Activated T-helper 2 cell treated with anti-CD3 and anti-CD28 coated beads, Interferon-gamma antibody, Interleukin-2, Interleukin-4, amounts not matched to agents 10 μg/mL and 5 μg/mL and 100 μg/mL, durations not matched to agents 14 hours and 24 hours and 36 hours (primary cell): ENCODE data around the gene RHPN2. TPM values are rescaled to one million over a fixed set of nuclear protein-coding genes. Genes with fewer than 3 reads are reported as not detected.

Experiments
- DNase-seq: peaks from one replicate; pipeline ENCODE4 v3.0.0; 2021; ENCODE audit warnings: low spot score
- H3K27ac Mint-ChIP-seq: one replicate; pipeline ENCODE4 v1.8.0; 2021; ENCODE audit warnings: mixed read lengths
- H3K27me3 Mint-ChIP-seq: one replicate; pipeline ENCODE4 v1.8.0; 2021; ENCODE audit warnings: low read depth, mixed read lengths
- H3K36me3 Mint-ChIP-seq: one replicate; pipeline ENCODE4 v1.8.0; 2021; ENCODE audit warnings: low read depth, mixed read lengths
- H3K4me1 Mint-ChIP-seq: one replicate; pipeline ENCODE4 v1.8.0; 2021; ENCODE audit warnings: low read depth, mixed read lengths
- H3K4me3 Mint-ChIP-seq: one replicate; pipeline ENCODE4 v1.8.0; 2021; ENCODE audit warnings: low read depth, mild to moderate bottlenecking, moderate library complexity, mixed read lengths
- H3K9me3 Mint-ChIP-seq: one replicate; pipeline ENCODE4 v1.8.0; 2021; ENCODE audit warnings: mixed read lengths
- intact Hi-C: fragments of 100-400 bp; cut with micrococcal nuclease; formaldehyde crosslinking; loops from one replicate; pipeline ENCODE4 v1.15.1; 2023
- total RNA-seq: library from RNA; stranded (reverse); gene quantifications from 2 replicates; pipeline ENCODE4 v1.2.3, GENCODE V29; 2022

Gene RHPN2
- 3.5 and 5.0 TPM in 2 replicates for total RNA-seq

DNA sequence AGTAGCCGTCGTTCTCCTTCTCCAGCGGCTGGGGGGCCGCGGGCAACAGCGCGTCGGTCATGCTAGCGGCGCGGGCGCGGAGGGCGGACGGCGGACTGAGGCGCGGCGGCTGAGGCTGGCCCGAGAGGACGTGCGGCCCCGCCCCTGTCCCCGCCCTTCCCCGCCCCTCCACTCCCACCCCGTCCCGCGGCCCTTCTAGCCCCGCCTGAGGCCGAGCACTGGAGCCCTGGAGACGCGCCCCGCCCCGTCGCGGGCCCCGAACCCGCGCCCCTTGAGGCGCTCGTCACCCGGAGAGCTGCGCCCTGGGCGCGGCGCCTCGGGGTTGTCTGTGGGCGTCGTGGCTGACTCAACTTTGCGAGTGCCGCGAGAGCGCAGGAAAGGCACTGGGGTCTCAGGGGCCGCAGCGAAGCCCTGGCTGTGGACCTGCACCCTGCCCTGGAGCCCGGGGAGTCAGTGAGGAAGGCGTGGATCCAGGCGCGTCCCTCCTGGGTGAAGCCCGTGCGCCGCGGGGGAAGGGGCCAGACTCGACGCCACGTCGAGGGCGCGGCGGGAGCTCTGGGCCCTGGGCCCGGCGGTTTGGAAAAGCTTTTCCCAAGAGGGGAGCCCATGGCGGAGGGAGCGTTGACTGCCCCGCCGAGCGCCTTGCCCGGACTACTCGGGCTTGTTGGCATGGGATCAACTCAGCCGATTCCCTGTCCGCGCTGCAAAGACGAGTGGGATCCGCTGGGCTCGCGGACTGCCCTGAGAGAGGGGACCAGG, at the start of gene RHPN2:
TSS of gene RHPN2 (minus strand) at position 97 of the 759 bp plus-strand sequence. CDS start at position 61, 36 bp downstream.
- Mint-ChIP-seq H3K4me1 (no peaks in the 10 kb centered on the region), H3K36me3 (no peaks in the 10 kb centered on the region), H3K9me3 (no peaks in the 10 kb centered on the region), H3K27ac (no peak within 1 kb of the TSS), H3K27me3 (peaks cover 24% of the 10 kb centered on the region), H3K4me3 (peak within 1 kb of the TSS; percentile 67)
- DNase-seq, result peak; percentile 43
- intact Hi-C loops, result loop anchor here (5.0 kb wide), 1 partner anchor 93 kb away; the partner anchor contains the start of genes CEP89 and FAAP24

DNA sequence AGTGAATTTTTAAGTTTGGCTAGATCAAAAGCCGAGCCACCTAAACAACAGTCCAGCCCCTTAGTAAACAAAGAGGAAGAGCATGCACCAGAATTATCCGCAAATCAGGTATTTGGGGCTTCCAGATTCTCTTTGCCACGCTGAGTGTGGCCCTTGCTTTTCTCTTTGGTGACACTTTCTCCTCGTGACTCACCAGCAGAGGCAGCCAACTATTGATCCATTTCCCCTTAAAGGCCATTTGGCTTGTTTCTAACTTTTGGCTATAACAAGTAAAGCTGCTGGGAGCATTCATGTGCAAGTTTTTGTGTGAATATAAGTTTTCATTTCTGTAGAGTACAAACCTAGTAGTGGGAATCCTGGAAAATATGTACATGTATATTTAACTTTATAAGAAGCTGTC, 49.6 kb upstream of the RHPN2 start:
- H3K4me3 Mint-ChIP-seq, result no peak overlapping the region
- peaks cover 49% of the 10 kb centered on the region for H3K36me3 Mint-ChIP-seq
- no peaks in the 10 kb centered on the region for H3K27me3 Mint-ChIP-seq
- intact Hi-C loops, result no loop called here
- DNase-seq, result no peak
- H3K9me3 Mint-ChIP-seq, result no peaks in the 10 kb centered on the region
- H3K4me1 Mint-ChIP-seq, result no peaks in the 10 kb centered on the region
- H3K27ac Mint-ChIP-seq, result no peak overlapping the region

DNA sequence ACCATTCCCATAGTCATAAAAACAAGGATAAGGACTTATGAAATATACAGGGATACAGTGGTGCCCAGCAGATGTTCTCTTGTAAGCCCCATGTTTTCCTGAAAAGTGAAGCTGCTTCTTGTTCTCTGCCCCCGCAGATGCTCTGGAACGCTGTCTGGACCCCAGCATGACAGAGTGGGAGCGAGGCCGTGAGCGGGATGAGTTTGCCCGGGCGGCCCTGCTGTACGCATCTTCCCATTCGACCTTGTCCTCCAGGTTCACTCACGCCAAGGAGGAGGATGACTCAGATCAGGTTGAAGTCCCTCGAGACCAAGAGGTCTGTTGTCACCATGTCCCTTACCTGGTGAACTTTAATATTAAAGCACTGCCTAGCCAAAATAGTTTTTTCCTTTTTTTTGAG, 46.9 kb upstream of the RHPN2 start:
- peaks cover 43% of the 10 kb centered on the region for H3K36me3 Mint-ChIP-seq
- no peaks in the 10 kb centered on the region for H3K27me3 Mint-ChIP-seq
- H3K4me3 Mint-ChIP-seq, result no peak overlapping the region
- H3K9me3 Mint-ChIP-seq, result no peaks in the 10 kb centered on the region
- intact Hi-C loops, result no loop called here
- DNase-seq, result no peak
- H3K4me1 Mint-ChIP-seq, result no peaks in the 10 kb centered on the region
- no peak overlapping the region for H3K27ac Mint-ChIP-seq

DNA sequence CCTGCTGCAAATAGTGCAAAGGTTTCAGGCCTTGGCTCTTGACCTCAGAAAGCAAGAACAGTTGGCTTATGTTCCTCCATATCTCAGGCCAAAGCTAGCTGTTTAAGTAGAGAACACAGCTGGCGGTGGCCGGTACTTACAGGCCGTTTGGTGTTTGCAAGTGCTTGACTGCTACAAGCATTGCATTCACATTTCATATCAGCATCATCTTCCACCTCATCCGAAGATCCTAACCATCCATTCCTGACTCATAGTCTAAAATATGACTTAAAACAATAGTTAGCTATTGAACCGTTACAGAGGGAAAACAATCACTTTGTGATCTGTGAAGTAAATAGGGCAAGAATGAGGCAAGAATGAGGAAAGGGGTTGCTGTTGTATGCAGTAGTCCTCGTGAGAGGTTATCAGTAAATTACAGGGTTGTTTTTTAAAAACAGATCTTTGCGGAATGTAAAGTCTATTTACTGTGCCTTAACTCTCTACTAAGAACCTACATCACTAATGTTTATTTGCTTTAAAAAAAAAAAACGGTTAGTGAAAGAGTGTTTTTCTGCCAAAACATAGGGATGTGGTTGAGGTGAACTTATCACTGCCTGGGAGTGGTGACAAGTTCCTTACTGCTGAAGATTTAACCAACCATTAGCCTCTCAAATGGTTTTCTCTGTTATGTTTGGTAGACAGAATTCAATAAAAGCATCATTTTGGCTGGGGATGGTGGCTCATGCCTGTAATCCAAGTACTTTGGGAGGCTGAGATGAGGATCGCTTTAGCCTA, 45.6 kb upstream of the RHPN2 start:
- intact Hi-C loops, result no loop called here
- Mint-ChIP-seq H3K9me3 (no peaks in the 10 kb centered on the region), H3K4me1 (no peaks in the 10 kb centered on the region), H3K27ac (no peak overlapping the region), H3K4me3 (no peak overlapping the region), H3K27me3 (no peaks in the 10 kb centered on the region), H3K36me3 (peaks cover 38% of the 10 kb centered on the region)
- no peak for DNase-seq

DNA sequence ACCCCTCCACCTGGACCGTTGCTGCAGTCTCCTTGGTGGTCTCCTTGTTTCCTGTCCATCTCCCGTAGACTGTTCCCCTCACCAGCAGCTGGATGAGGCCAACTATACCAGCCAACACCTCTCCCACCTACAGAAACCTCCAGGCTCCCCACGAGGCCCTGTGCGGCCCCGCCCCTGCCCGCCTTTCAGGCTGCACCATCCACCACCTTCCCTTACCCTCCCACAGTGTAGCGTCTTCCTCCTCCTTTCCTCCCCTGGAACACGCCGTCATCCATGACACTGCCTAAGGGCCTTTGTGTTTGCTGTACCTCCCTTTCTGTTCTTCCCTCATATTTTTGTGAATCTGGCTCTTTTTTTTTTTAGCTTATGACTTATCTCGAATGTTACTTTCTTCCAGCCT, 43.5 kb upstream of the RHPN2 start:
- H3K4me3 Mint-ChIP-seq, result no peak overlapping the region
- no peaks in the 10 kb centered on the region for H3K27me3 Mint-ChIP-seq
- peaks cover 44% of the 10 kb centered on the region for H3K36me3 Mint-ChIP-seq
- intact Hi-C loops, result no loop called here
- no peak for DNase-seq
- no peaks in the 10 kb centered on the region for H3K9me3 Mint-ChIP-seq
- H3K4me1 Mint-ChIP-seq, result no peaks in the 10 kb centered on the region
- H3K27ac Mint-ChIP-seq, result no peak overlapping the region

DNA sequence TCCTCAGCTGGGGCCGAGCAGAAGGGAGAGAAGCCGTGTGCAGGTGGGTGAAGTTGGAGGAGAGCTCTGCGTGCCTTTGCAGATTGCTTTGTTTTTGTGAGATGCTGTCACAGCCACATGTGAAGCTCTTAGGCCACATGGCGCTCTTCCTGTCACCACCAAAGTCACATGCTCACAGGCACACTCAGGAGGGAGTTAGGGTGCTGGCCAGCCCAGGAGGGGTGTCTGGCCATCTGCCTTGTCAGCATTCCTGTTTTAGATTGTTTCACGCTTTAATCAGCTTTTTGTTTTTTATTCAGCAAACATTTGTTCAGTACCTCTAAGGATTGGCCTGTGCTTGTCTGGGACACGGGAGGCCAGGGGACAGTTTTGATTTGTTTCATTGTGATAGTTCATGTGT, 38.2 kb upstream of the RHPN2 start:
- H3K4me1 Mint-ChIP-seq, result no peaks in the 10 kb centered on the region
- H3K27ac Mint-ChIP-seq, result no peak overlapping the region
- no peaks in the 10 kb centered on the region for H3K27me3 Mint-ChIP-seq
- DNase-seq, result no peak
- peaks cover 36% of the 10 kb centered on the region for H3K36me3 Mint-ChIP-seq
- H3K4me3 Mint-ChIP-seq, result no peak overlapping the region
- intact Hi-C loops, result no loop called here
- H3K9me3 Mint-ChIP-seq, result no peaks in the 10 kb centered on the region

DNA sequence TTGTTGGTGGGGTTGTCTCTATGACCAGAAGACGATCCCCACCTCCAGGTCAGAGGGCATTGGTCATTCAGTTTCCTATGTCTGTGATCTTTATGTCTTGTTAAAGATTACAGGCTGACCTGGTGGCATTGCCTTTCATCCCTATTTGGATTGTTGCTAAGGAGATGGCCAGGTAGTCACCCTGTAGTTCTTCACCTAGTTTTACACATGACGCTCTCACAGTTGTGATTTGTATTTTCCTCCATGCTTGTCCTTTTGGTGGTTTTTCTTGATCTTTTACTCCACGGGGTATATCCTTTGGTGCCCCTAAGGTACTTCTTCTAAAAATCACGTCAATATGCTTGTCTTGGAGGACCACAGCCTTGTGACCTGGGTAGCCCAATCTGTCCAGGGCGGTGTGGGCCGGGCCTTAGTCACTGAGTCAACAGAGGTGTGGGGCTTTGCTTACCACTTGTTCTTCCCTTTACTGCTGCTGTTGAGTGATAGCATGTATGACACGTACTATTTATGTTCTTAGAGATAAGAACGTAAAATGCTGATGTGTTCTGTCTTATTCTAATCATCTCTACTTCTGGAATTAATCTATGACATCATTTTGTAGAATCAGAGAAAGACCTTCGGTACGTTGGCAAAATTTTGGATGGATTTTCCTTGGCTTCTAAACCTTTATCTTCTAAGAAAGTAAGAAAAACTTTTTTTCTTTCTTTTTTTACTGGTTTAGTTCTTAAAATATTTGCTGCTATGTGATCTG, 36.4 kb upstream of the RHPN2 start:
- no peak for DNase-seq
- Mint-ChIP-seq H3K4me1 (no peaks in the 10 kb centered on the region), H3K27ac (no peak overlapping the region), H3K36me3 (peaks cover 42% of the 10 kb centered on the region), H3K9me3 (no peaks in the 10 kb centered on the region), H3K27me3 (no peaks in the 10 kb centered on the region), H3K4me3 (no peak overlapping the region)
- intact Hi-C loops, result no loop called here

DNA sequence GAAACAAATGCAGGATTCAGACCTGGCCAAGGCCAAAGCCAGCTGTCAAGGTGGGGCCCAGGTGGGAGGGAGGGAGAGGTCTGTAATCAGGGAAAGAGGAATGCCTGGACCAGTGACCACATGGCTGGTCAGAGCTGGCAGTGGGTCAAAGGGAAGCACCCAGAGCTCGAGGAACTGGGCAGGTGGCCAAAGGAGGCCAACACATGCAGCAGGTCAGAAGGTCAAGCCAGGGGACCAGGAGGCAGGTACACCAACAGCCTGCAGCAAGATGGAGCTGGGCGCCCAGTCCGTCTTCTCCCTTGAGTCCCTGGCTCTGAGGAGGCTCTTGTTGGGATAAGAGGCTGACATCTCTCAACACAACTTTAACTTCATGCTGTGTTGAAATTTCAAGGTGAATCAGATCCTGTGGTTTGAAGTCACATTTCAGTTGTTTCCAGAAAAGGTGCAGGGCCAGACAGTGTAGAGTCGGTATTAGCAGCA, 33.4 kb upstream of the RHPN2 start:
- H3K4me3 Mint-ChIP-seq, result no peak overlapping the region
- no peaks in the 10 kb centered on the region for H3K4me1 Mint-ChIP-seq
- H3K9me3 Mint-ChIP-seq, result no peaks in the 10 kb centered on the region
- DNase-seq, result no peak
- no peak overlapping the region for H3K27ac Mint-ChIP-seq
- H3K36me3 Mint-ChIP-seq, result peaks cover 48% of the 10 kb centered on the region
- H3K27me3 Mint-ChIP-seq, result no peaks in the 10 kb centered on the region
- intact Hi-C loops, result no loop called here

DNA sequence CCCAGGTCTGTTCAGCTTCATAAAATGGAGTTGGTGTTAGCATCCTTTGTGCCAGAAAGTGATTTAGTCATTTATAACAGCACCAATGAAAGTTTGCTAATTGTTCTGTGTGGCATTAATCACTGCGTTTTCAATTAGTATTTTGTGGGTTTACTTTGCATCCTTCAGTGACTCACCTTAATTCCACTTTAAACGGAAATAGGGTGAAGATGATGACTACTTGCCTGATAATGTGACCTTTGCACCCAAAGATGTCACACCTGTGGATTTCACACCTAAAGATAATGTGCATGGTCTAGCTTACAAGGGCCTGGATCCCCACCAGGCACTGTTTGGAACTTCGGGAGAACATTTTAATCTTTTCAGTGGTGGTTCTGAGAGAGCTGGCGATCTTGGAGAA, 31.3 kb upstream of the RHPN2 start:
- Mint-ChIP-seq H3K9me3 (no peaks in the 10 kb centered on the region), H3K4me3 (no peak overlapping the region), H3K36me3 (peaks cover 46% of the 10 kb centered on the region), H3K27ac (no peak overlapping the region), H3K27me3 (no peaks in the 10 kb centered on the region), H3K4me1 (no peaks in the 10 kb centered on the region)
- DNase-seq, result no peak
- intact Hi-C loops, result no loop called here

DNA sequence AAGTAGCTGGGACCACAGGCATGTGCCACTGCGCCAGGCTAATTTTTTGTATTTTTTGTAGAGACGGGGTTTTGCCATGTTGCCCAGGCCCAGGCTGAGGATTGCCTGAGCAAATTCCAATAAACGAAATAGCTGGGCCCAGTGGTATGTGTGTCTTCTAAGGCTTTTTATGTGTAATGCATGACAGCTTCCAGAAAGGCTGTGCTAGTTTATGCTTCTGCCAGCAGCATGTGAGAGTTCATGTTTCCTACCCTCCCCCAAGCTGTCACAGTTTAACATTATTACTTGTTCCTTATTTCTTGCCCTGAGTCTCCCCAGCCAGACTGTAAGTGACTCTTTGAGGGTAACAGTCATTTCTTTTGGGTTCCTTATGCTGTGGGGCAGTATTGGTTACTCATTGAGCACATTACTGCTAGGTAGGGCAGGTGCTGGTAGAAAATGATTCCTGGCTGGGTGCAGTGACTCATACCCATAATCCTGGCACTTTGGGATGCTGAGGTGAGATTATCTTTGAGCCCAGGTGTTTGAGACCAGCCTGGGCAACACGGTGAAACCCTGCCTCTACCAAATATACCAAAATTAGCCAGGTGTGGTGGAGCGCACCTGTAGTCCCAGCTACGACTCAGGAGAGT, 29.9 kb upstream of the RHPN2 start:
- H3K36me3 Mint-ChIP-seq, result peaks cover 55% of the 10 kb centered on the region
- H3K27ac Mint-ChIP-seq, result no peak overlapping the region
- no peaks in the 10 kb centered on the region for H3K9me3 Mint-ChIP-seq
- intact Hi-C loops, result no loop called here
- no peak for DNase-seq
- peaks cover 4% of the 10 kb centered on the region for H3K4me1 Mint-ChIP-seq
- H3K4me3 Mint-ChIP-seq, result no peak overlapping the region
- no peaks in the 10 kb centered on the region for H3K27me3 Mint-ChIP-seq

DNA sequence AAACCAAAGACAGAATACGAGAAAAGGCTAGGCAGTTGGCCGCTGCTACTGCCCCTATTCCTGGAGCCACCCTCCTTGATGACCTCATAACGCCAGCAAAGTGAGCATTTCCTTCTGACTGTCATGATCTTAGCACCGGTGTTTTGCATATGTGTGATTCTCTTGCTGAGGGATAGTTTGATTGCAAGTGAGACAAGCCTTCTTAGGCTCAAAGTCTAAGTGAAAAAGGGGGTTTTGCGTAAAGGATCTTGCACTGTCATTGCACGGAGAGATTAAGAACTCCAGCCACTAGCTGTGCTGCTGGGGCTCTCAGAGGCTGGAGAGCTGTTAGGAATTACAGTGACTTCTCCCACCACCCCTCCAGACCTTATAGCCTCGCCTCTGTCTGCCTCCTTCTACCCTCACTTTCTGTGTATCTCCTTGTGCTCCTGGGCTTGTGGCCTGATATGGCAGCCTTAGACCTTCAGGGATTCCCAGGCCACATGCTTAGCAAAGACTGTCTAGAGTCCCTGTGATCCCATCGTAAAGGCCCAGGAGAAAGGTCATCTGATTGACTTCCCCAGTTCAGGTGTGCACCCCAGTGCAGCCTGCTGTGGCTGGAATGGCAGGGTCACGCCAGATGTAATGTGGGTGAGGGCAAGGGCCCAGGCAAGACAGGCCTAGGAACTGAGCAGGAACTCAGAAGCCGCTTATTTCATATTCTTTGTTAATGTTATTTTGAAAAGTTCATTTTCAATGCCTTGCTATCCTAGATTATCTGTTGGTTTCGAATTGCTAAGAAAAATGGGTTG, 28.9 kb upstream of the RHPN2 start:
- H3K27ac Mint-ChIP-seq, result no peak overlapping the region
- peaks cover 4% of the 10 kb centered on the region for H3K4me1 Mint-ChIP-seq
- H3K9me3 Mint-ChIP-seq, result no peaks in the 10 kb centered on the region
- intact Hi-C loops, result no loop called here
- no peak for DNase-seq
- H3K36me3 Mint-ChIP-seq, result peaks cover 56% of the 10 kb centered on the region
- H3K27me3 Mint-ChIP-seq, result no peaks in the 10 kb centered on the region
- H3K4me3 Mint-ChIP-seq, result no peak overlapping the region

DNA sequence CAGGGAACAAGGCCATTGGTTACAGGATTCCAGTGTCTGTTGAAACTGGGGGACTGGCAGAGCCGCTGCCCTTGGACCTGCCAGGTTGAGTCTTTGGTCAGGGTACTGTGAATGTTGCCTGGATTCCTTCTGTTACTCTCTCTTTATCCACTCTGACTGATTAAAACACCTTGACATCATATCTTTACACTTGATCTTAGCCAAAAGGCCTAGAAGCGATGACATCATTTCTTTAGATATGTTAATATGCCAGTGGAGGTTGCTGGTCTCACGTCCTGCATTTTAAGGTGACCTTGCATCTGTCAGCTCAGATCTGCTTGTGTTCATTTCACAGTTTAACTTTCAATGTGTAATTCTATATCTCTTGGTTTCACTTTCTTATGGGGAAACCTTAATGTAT, 25.5 kb upstream of the RHPN2 start:
- intact Hi-C loops, result no loop called here
- H3K9me3 Mint-ChIP-seq, result no peaks in the 10 kb centered on the region
- no peaks in the 10 kb centered on the region for H3K27me3 Mint-ChIP-seq
- DNase-seq, result no peak
- peaks cover 4% of the 10 kb centered on the region for H3K4me1 Mint-ChIP-seq
- peaks cover 30% of the 10 kb centered on the region for H3K36me3 Mint-ChIP-seq
- H3K27ac Mint-ChIP-seq, result no peak overlapping the region
- H3K4me3 Mint-ChIP-seq, result no peak overlapping the region
